Endothelial cell (in vitro differentiated cells): ENCODE measurements around the gene MPZL1. TPM values are rescaled to one million over a fixed set of nuclear protein-coding genes. Genes with fewer than 3 reads are reported as not detected.
A peak's percentile ranks its signal among the peaks of the same experiment; 100 is the strongest.

Experiments
- DNase-seq: peaks from one replicate; pipeline ENCODE4 v3.0.0; 2021; ENCODE audit warnings: low spot score
- H3K27ac Mint-ChIP-seq: one replicate; pipeline ENCODE4 v1.8.0; 2021; ENCODE audit warnings: mixed read lengths, inconsistent platforms; ENCODE audit not compliant: unreplicated experiment
- H3K27me3 Mint-ChIP-seq: one replicate; pipeline ENCODE4 v1.8.0; 2021; ENCODE audit warnings: mild to moderate bottlenecking, moderate library complexity, mixed read lengths, inconsistent platforms; ENCODE audit not compliant: unreplicated experiment
- H3K36me3 Mint-ChIP-seq: one replicate; pipeline ENCODE4 v1.8.0; 2021; ENCODE audit warnings: mild to moderate bottlenecking, low read depth, mixed read lengths, inconsistent platforms; ENCODE audit not compliant: unreplicated experiment
- H3K4me1 Mint-ChIP-seq: one replicate; pipeline ENCODE4 v1.8.0; 2021; ENCODE audit warnings: mild to moderate bottlenecking, mixed read lengths, inconsistent platforms; ENCODE audit not compliant: unreplicated experiment
- H3K4me3 Mint-ChIP-seq: one replicate; pipeline ENCODE4 v1.8.0; 2021; ENCODE audit warnings: mild to moderate bottlenecking, mixed read lengths, inconsistent platforms; ENCODE audit not compliant: unreplicated experiment
- H3K9me3 Mint-ChIP-seq: one replicate; pipeline ENCODE4 v1.8.0; 2021; ENCODE audit warnings: mixed read lengths, inconsistent platforms; ENCODE audit not compliant: unreplicated experiment
- CTCF ChIP-seq: fragments of 200-600 bp; sonication (generic); IDR thresholded peaks from one replicate; pipeline ENCODE4 v1.5.0; 2021; ENCODE audit warnings: antibody characterized with exemption; ENCODE audit not compliant: unreplicated experiment
- total RNA-seq: library from RNA; stranded (reverse); fragmentation: NEBNext Ultra II Directional; extraction: Animal tissue kit (Norgen Biotek cat#: 25700); gene quantifications from one replicate; pipeline ENCODE4 v1.2.1, GENCODE V29; 2021; ENCODE audit not compliant: unreplicated experiment

MPZL1 gene
- total RNA-seq, 1 donor from 2014 or later = 441 TPM

- Mint-ChIP-seq H3K4me1 (peaks cover 39% of the 10 kb centered on the region), H3K9me3 (no peaks in the 10 kb centered on the region)
Observed at GRCh38 chr1:167749741-167750140, 28.0 kb downstream of the MPZL1 start.

GRCh38 chr1:167750641-167751040 is 28.9 kb downstream of the MPZL1 start:
- TF ChIP-seq CTCF = no peak

More at GRCh38 chr1:167749741-167750140, 28.0 kb downstream of the MPZL1 start:
- Mint-ChIP-seq H3K27me3 (peaks cover 1% of the 10 kb centered on the region), H3K27ac (peak overlapping the region; percentile 22), H3K36me3 (peaks cover 6% of the 10 kb centered on the region), H3K4me3 (no peak overlapping the region)
- TF ChIP-seq CTCF = no peak
- no peak for DNase-seq

GRCh38 chr1:167751676-167752075 is 29.9 kb downstream of the MPZL1 start:
- Mint-ChIP-seq H3K36me3 (no peaks in the 10 kb centered on the region), H3K27me3 (peaks cover 1% of the 10 kb centered on the region), H3K9me3 (no peaks in the 10 kb centered on the region), H3K27ac (no peak overlapping the region), H3K4me1 (peaks cover 39% of the 10 kb centered on the region), H3K4me3 (no peak overlapping the region)
- TF ChIP-seq CTCF = no peak
- DNase-seq = no peak

More at GRCh38 chr1:167750641-167751040, 28.9 kb downstream of the MPZL1 start:
- Mint-ChIP-seq H3K36me3 (peaks cover 6% of the 10 kb centered on the region), H3K9me3 (no peaks in the 10 kb centered on the region), H3K27me3 (peaks cover 1% of the 10 kb centered on the region), H3K4me3 (no peak overlapping the region), H3K4me1 (peaks cover 36% of the 10 kb centered on the region), H3K27ac (no peak overlapping the region)
- DNase-seq = no peak

- no peak for DNase-seq
- Mint-ChIP-seq H3K9me3 (no peaks in the 10 kb centered on the region), H3K36me3 (no peaks in the 10 kb centered on the region), H3K4me3 (no peak overlapping the region), H3K27me3 (peaks cover 1% of the 10 kb centered on the region), H3K27ac (peak overlapping the region; percentile 73), H3K4me1 (peaks cover 40% of the 10 kb centered on the region)
- no peak for TF ChIP-seq CTCF
Observed at GRCh38 chr1:167752219-167752985, 30.6 kb downstream of the MPZL1 start.

GRCh38 chr1:167755654-167756053 is 33.9 kb downstream of the MPZL1 start:
- H3K36me3 Mint-ChIP-seq = peaks cover 9% of the 10 kb centered on the region
- DNase-seq = no peak
- H3K4me1 Mint-ChIP-seq = peaks cover 47% of the 10 kb centered on the region
- no peak overlapping the region for H3K27ac Mint-ChIP-seq
- H3K4me3 Mint-ChIP-seq = no peak overlapping the region
- peaks cover 4% of the 10 kb centered on the region for H3K27me3 Mint-ChIP-seq
- no peak for TF ChIP-seq CTCF
- no peaks in the 10 kb centered on the region for H3K9me3 Mint-ChIP-seq
